Activated effector memory CD4-positive, alpha-beta T cell treated with Interleukin-2 at 50 U/mL for 16 hours (primary cell): ENCODE measurements around the gene PCSK6.

Experiments
- DNase-seq: peaks from one replicate; pipeline ENCODE4 v3.0.0-alpha.2; 2020

The PCSK6 gene

DNA sequence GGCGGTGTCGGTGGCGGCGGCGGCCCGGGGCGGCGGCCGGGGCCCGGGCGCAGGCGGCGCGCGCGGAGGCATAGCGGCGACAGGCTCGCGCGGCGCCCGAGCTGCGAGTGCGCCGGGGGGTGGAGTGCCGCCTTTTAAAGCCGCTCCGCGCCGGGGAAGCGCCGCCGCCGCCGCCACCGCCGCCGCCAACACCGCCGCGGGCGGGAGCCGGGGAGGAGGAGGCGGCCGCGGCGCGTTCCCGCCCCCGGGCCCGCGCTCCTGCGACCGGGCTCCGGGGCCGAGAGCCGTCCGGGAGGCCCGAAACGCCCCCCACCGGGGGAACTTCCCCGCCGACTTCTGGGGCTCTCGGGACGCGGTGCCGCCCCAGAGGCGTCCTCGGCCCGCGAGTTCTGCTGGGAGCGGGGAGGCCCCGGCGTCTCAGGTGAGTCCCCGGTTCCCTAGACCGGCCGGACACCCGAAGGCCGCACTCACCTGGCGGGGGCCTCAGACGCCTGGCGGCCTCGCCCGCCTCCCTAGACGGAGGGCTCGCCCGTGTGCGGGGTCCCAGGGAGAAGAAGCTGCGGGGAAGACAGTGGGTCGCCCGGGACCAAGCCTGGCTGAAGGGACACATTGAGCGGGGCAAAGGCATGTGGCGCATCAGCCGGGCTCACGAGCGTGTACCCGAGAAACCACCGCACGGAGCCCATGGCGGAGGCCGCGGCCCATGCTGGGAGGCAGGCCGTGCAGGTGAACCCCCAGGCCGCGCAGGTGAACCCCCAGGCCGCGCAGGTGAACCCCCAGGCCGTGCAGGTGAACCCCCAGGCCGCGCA lies at the start of gene PCSK6:
PCSK6 (minus strand) TSS at position 109 of the 809 bp plus-strand sequence; CDS start at position 72, 37 bp downstream.
- DNase-seq: no peak

DNA sequence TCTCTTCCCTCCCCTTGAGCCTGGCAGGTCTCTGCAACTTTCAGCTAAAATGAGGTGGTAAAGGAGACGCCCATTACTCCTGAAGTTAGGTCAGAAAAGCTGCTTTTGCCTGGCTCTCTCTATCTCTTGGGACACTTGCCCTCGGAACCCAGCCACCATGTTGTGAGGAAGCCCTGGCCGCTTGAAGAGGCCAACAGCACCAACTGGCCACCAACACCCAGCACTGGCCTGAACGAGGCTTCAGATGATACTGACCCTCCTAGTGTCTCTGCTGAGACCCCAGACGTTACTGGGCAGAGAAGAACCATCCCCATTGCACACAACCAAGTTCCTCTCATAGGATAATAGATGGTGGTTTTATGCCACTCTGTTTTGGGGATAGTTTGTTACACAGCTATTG lies 49.5 kb upstream of the PCSK6 start:
- no peak for DNase-seq

DNA sequence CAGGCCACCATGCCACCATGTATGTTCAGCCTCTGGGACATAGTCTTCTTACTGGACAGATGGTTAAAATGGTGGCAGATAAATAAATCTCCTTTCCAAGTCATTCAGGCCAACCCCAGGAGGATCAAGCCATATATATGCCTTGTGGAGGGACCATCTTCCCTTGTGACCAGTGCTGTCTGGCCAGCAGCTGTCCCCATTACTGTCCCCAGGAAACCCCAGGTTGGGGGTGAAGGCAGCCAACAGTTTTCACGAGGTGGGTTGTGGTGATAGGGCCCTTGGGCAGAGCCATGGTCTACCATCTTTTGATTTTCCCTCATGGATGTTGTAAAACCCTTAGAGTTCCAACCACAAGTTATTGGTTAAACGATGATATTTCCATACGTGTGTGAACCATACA lies 48.7 kb upstream of the PCSK6 start:
- DNase-seq: no peak

- no peak for DNase-seq
These were observed 48.1 kb upstream of the PCSK6 start for GRCh38 chr15:101537483-101538080.

DNA sequence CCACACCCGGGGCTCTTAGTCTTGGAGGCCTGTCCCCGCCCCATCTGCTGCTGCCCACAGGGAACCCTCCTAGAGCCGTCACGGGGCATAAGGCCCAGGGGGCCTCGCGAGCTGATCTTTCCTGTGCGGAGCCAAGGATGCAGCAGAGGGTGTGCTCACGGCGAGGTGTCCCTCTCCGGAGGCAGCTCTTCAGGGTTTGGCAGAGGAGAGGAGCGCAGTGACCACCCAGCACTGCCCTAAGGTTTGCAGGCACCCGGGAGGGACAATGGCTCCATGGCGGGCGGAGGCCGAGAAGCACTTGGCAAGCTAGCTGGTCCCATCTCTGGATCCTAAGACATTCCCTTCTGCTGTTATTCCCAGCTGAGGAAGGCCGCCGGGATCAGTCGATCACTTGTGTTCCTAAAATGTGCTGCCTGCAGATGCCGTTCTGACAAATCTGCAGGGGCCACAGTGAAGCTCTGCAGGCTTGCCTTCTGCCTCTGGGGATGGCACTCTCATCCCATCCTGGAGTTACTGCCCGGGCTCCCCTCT lies 47.4 kb upstream of the PCSK6 start:
- no peak for DNase-seq

DNA sequence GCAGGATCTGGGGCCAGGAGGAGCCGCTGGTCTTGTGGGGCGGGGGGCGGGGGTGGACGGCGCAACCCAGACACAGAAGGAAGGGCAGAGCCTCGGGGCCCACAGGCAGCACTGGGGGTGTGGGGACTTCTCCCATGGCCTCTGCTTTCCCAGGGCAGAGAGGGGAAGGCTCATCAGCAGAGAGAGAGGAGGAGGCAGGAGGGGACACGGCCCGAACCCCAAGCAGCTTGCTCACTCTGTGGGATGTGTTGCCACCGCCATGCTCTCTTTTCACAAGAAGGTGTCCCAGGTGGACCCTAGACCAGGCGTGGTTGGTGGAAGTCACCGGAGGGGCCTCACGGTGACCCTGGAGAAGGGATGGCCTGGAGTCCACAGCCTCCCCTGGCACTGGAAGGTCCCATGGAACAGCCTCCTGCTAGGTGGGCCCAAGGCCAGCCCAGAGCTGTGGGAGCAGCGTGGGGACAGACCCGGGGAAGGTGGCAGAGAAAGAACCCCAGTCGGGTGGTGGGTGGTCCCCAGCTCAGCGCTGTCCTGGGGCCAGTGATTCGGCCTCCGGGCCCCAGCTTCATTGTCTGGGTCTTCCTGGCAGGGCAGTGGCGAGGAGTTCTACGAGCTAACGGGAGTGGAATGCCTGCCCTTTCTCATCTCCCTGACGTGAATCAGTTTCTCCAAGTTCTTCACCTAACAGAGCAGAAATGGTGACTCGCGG lies 46.8 kb upstream of the PCSK6 start:
- no peak for DNase-seq

DNA sequence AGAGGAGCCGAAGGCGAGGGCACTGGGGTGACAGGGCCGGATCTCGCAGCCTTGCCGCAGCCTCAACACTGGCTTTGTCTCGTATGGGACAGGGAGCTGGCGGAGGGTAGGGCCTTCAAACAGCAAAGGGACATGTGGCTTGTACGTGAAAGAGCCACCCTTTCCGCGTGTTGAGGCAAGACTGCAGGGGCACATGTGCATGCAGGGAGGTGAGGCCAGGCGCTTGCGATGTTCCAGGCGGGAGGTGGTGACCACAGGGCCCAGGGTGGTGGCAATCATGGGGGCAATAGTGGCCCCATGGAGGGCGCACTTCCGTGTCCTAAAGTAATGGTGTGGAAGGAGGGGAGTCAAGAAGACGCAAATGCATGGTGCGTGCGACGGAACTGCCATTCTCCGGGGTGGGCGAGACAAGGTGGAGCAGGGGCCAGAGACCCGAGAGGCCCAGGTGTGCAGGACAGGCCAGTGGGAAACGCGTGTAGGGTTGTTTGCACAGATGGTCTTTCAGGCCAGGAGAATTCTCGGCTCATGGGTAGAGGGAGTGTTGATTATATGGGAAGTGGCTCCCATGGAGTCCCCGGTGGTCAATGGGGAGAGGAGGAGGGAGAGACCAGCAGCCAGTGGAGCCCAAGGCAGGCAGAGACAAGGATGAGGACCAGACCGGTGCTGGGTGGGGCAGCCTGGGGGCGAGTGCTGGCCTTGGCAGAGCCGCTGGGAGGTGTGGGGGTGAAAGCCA lies 45.8 kb upstream of the PCSK6 start:
- DNase-seq: no peak

GRCh38 chr15:101534376-101534970 lies 45.0 kb upstream of the PCSK6 start:
- DNase-seq: no peak

GRCh38 chr15:101533371-101534140 lies 44.0 kb upstream of the PCSK6 start:
- no peak for DNase-seq

- no peak for DNase-seq
These were observed 43.4 kb upstream of the PCSK6 start for GRCh38 chr15:101532865-101533264.

- DNase-seq: no peak
These were observed 41.7 kb upstream of the PCSK6 start for GRCh38 chr15:101531170-101531569.

GRCh38 chr15:101530224-101530958 lies 40.9 kb upstream of the PCSK6 start:
- DNase-seq: no peak

DNA sequence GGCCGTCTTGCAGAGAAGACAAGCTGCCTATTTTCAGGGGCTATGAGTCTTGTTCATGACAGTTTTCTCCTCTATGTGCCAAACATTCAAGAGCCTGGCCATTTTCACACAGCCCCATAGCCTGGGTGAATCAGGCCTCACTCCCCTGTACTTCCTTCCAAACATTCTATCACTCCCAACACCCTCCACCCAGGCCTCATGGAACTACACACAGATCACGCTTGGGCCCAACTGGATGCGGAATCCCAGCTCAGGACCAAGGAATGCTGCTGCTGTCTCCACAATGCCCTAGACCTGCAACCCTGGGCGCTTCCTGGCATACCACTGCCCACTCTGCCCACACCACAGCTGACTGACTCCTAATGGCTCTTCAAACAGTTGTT lies 39.4 kb upstream of the PCSK6 start:
- DNase-seq: no peak

- DNase-seq: no peak
These were observed 38.8 kb upstream of the PCSK6 start for GRCh38 chr15:101528108-101528916.

- no peak for DNase-seq
These were observed 37.4 kb upstream of the PCSK6 start for GRCh38 chr15:101526890-101527289.

- no peak for DNase-seq
These were observed 36.9 kb upstream of the PCSK6 start for GRCh38 chr15:101526442-101526841.

DNA sequence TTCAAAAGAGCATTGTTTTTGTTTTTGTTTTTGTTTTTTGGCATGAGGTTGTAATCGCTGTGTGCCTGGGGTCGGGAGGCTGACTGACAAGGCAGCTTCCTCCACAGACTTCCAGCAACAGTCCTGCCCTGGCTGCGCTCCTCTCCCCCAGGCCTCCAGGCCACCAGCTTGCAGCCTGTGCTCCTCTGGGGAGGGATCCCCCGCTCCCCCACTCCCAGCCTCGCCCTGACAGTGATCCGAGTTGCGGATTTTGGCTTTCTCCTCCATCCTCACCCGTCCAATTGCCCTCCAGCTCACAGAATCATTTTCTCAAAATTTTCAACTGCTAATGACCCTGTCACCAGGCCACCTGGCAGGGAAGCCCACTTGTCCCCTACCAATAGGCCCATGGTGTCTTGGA lies 36.5 kb upstream of the PCSK6 start:
- DNase-seq: no peak

DNA sequence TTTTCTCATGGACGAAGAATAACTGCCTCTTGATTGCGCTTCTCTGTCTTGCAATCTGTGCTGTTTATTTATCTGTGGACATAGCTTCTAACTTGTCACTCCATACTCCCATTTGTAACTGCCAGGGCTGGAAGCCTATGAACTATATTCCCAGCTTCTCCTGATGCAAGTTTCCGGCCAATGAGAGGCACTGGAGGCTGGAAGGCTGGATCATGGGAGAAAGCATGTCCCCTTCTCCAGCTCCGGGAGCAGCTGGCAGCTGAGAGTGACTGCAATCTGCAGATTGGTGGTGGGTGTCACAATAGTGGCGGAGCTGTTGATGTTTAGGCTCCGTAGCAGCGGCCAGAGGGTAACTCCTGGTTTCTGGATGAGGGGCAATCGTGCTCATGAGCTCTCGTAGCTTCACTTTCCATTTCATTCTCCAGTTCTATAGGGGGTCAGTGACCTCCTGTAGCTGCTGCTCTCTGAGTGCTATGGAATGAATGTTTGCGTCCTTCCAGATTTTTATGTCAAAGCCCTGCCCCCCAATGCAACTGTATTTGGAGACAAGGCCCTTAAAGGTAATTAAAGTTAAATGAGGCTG lies 35.7 kb upstream of the PCSK6 start:
- DNase-seq: no peak

- no peak for DNase-seq
These were observed 34.0 kb upstream of the PCSK6 start for GRCh38 chr15:101523560-101523940.
